Adipocyte (in vitro differentiated cells): ENCODE results near the gene FBXO31.
A peak's percentile ranks its signal among the peaks of the same experiment; 100 is the strongest.

ENCODE experiments used
- DNase-seq: peaks from one replicate; pipeline ENCODE4 v3.0.0-alpha.2; 2015; ENCODE audit warnings: low read depth
- H3K27me3 ChIP-seq: replicated peaks from 2 replicates; pipeline ENCODE4 v1.7.0; 2013; ENCODE audit warnings: mild to moderate bottlenecking, low read length, moderate library complexity; ENCODE audit not compliant: control insufficient read depth, insufficient read depth
- H3K36me3 ChIP-seq: 2 replicates; pipeline ENCODE4 v1.7.0; 2013; ENCODE audit warnings: low read length, mild to moderate bottlenecking, moderate library complexity; ENCODE audit not compliant: control insufficient read depth, insufficient read depth, severe bottlenecking
- H3K4me1 ChIP-seq: 2 replicates; pipeline ENCODE4 v1.7.0; 2013; ENCODE audit warnings: mild to moderate bottlenecking, low read length, moderate library complexity; ENCODE audit not compliant: control insufficient read depth, insufficient read depth
- H3K4me3 ChIP-seq: 2 replicates; pipeline ENCODE4 v1.7.0; 2013; ENCODE audit warnings: mild to moderate bottlenecking, low read length, moderate library complexity
- H3K9ac ChIP-seq: 2 replicates; pipeline ENCODE4 v1.7.0; 2013; ENCODE audit warnings: mild to moderate bottlenecking, low read length, moderate library complexity
- H3K9me3 ChIP-seq: 2 replicates; pipeline ENCODE4 v1.7.0; 2013; ENCODE audit warnings: mild to moderate bottlenecking, low read length, moderate library complexity; ENCODE audit not compliant: control insufficient read depth

FBXO31 gene

DNA sequence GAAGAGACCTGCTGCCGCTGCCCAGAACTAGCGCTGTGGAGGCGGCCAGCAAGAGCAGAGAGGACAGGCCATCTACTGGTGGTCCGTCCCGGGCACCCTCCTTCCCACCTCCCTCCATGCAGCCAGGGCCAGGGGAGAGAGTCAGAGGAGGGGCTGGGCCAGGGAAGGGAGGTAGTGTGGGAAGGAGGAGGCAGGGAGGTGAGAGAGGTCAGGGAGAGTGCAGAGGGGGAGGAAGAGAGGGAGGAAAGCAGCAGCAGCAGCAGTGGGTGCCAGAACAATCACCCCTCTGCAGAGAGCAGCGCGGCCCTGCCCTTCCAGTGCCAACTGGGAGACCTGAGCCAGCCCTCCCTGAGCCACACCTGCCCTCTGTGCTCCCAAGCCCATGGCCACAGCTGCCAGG, 73.0 kb downstream of the FBXO31 start:
- Histone ChIP-seq H3K9ac (no peak overlapping the region), H3K27me3 (no peaks in the 10 kb centered on the region), H3K9me3 (peaks cover 8% of the 10 kb centered on the region), H3K4me3 (no peak overlapping the region), H3K4me1 (no peaks in the 10 kb centered on the region), H3K36me3 (no peaks in the 10 kb centered on the region)
- no peak for DNase-seq

DNA sequence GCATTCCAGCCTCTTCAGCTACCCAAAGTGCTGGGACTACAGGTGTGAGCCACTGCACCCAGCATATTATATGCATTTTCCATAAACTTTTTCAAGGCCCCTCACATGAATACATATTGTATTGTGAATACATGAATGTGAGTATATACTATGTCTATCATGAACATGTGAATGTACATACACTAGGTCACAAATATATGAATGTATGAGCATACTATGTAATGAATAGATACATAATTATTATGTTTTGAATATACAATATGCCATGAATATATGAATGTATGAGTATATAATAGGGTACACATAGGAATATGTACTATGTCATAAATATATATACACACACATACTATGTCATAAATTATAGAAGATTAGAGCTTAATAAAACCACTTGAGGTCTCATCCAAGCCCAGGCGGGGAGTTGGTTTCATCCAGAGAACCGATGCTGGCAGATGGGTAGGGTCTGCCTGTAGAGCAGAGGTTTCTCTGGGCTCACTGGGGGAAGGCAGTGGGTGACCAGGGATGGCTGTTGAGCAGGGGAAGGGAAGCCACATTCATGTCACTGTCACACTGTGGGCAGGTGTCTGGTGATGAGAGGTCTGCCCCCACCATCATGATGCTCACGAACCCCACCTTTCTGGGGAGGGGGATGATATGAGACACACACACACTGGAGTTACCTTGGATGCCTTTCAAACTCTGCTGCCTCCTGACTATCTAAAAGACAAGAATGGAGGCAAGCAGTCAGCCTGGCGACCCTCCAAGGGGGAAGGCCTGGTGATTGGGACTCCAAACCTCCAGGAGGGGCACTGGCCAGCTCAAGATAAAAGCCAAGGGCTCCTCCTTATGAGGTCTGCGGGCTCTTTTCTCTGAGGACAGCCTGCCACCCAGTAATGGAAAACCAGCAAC, 73.7 kb downstream of the FBXO31 start:
- H3K4me3 ChIP-seq: no peak overlapping the region
- no peaks in the 10 kb centered on the region for H3K27me3 ChIP-seq
- H3K9ac ChIP-seq: no peak overlapping the region
- H3K9me3 ChIP-seq: peaks cover 8% of the 10 kb centered on the region
- H3K4me1 ChIP-seq: no peaks in the 10 kb centered on the region
- H3K36me3 ChIP-seq: no peaks in the 10 kb centered on the region
- no peak for DNase-seq

DNA sequence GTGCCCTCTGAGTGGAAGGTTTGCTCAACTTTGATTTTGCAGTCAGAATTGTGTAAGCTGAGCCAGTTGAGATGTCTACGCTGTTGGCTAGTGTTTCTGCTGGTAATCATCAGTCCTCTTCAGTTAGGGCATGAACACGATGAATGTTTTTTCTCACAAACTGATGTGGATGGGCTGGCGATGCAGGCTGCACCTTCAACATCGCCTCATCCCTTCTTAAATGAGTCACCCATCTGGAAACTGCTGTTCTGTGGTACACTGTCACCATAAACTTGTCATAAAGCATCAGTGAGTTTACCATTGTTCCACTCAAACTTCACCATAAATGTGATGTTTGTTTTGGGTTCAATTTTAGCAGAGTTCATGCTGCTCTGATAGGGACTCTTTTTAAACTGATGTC, 74.8 kb downstream of the FBXO31 start:
- Histone ChIP-seq H3K27me3 (no peaks in the 10 kb centered on the region), H3K9ac (no peak overlapping the region), H3K36me3 (no peaks in the 10 kb centered on the region), H3K4me1 (no peaks in the 10 kb centered on the region), H3K4me3 (no peak overlapping the region), H3K9me3 (peaks cover 8% of the 10 kb centered on the region)
- no peak for DNase-seq

DNA sequence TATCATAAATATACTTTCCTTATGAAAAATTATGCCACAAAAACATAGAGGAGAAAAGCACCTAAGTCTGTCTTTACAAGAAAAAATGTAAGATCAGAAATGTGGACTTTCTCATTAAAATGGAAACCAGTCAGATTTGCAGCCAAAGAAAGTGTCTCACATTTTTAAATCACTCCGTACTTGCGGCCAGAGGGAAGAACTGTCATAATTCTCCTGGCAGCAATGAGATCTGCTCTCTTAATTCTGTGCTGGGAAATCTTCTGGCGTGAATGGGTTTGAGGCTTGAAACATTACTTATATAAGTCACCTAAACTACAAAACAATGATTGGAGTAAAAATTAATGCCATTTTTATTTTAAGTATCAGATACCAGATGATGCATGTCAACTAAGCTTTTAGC, 77.1 kb downstream of the FBXO31 start:
- Histone ChIP-seq H3K9me3 (peaks cover 8% of the 10 kb centered on the region), H3K4me1 (no peaks in the 10 kb centered on the region), H3K4me3 (no peak overlapping the region), H3K36me3 (peaks cover 5% of the 10 kb centered on the region), H3K9ac (no peak overlapping the region), H3K27me3 (no peaks in the 10 kb centered on the region)
- no peak for DNase-seq

DNA sequence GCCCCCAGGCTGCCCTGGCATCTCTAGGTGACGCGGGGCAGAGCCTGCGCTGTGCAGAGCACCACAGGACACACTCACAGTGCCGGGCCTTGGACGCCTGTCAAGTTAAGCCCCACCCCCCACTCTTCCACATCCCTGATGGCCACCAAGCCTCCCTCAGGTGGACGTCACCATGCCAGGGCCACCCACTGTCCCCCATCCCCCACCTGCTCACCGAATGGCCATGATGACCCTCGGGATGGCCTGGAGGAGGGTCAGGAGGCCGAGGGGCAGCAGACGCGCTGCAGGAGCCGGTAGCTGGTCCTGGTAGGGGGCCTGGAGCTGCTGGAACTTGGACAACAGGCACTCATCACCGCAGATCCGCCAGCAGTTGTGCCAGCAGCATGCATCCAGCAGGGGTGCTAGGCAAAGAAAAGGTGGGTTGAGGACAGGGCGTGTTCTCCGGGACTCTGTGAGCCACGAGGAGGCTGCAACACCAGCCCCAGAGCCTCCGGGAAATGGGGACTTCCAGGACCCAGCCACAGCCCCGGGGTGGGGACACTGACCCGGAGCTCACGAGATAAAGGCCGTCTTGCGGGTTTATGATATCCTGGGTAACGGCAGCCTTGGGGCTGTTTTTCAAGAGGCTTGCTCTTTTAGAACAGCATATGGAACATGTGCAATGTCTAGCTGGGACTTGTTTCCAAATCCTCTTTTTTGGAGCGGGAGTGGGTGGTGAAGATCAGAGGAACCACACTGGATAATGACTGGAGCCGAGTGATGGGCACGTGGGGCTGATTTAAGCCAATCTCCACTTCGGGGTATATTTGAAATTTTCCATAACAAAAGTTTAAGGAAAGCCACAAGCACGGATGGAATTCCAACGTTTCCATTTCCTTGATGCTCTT, 77.8 kb downstream of the FBXO31 start:
- peak; percentile 71 for DNase-seq
- peaks cover 5% of the 10 kb centered on the region for H3K36me3 ChIP-seq
- no peaks in the 10 kb centered on the region for H3K27me3 ChIP-seq
- no peak overlapping the region for H3K4me3 ChIP-seq
- no peaks in the 10 kb centered on the region for H3K4me1 ChIP-seq
- H3K9me3 ChIP-seq: peaks cover 8% of the 10 kb centered on the region
- no peak overlapping the region for H3K9ac ChIP-seq

DNA sequence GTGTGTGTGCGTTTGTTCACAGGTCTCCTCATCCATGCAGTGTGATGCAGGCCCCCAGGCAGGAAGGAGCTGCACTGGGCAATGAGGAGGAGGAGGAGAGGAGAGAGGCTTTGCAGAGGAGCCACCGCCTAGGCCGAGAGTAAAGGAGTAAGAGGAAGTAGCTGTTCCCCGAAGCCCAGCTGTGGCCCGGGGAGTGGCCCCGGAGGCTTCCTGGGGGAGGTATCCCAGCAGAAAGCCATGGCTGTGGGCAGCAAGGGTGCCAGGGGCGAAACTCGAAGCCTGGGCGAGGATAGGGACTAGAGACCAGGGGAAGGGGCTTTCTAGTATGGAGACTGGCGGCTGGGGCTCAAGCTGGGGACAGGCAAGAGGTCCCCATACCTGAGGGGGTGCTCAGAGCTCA, 78.6 kb downstream of the FBXO31 start:
- Histone ChIP-seq H3K4me1 (no peaks in the 10 kb centered on the region), H3K4me3 (no peak overlapping the region), H3K27me3 (no peaks in the 10 kb centered on the region), H3K9me3 (peaks cover 8% of the 10 kb centered on the region), H3K9ac (no peak overlapping the region), H3K36me3 (peaks cover 5% of the 10 kb centered on the region)
- no peak for DNase-seq

DNA sequence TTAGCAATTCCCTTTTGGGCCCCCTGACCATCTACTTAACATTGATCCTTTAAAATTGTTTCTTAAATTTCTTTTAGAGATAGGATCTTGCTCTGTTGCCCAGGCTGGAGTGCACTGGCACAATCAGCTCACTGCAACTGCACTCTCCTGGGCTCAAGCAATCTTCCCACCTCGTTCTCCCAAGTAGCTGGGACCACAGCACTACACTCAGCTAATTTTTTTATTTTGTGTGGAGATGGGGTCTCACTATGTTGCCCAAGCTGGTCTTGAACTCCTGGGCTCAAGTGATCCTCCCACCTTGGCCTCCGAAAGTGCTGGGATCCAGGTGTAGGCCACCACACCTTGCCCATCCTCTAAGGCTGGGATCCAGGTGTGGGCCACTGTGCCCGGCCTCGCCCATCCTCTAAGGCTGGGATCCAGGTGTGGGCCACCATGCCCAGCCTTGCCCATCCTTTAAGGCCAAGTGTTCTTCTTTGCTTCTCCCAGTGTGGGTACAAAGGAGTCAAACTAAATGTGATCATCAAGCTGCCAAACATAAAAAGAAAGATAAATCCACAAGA, 79.5 kb downstream of the FBXO31 start:
- Histone ChIP-seq H3K27me3 (no peaks in the 10 kb centered on the region), H3K9me3 (peaks cover 8% of the 10 kb centered on the region), H3K36me3 (peaks cover 11% of the 10 kb centered on the region), H3K9ac (no peak overlapping the region), H3K4me3 (no peak overlapping the region), H3K4me1 (no peaks in the 10 kb centered on the region)
- no peak for DNase-seq

DNA sequence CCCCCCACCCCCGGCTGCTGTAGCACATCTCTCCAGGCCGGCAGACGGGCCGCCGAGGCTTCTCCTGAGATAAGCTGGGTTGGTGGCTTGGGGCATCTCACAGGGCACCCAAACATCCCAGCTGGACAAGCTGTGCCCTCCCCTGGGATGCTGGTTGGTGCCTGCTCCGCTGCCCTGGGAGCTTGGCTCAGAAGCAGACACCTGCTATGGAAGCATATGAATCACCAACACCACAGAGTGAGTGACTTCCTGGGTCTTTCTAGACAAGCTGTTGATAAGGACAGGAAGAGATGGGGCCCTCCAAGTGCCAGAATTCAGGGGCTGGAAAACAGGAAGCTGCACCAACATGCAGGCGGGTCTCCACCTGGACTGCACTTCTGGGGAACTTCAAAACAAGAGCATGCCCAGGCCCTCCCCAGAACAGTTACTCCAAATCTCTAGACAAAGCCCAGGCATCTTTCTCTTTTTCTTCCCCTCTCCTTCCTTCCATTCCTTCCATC, 80.1 kb downstream of the FBXO31 start:
- H3K4me3 ChIP-seq: no peak overlapping the region
- no peaks in the 10 kb centered on the region for H3K27me3 ChIP-seq
- H3K9me3 ChIP-seq: peaks cover 5% of the 10 kb centered on the region
- no peaks in the 10 kb centered on the region for H3K4me1 ChIP-seq
- peaks cover 11% of the 10 kb centered on the region for H3K36me3 ChIP-seq
- DNase-seq: no peak
- no peak overlapping the region for H3K9ac ChIP-seq

DNA sequence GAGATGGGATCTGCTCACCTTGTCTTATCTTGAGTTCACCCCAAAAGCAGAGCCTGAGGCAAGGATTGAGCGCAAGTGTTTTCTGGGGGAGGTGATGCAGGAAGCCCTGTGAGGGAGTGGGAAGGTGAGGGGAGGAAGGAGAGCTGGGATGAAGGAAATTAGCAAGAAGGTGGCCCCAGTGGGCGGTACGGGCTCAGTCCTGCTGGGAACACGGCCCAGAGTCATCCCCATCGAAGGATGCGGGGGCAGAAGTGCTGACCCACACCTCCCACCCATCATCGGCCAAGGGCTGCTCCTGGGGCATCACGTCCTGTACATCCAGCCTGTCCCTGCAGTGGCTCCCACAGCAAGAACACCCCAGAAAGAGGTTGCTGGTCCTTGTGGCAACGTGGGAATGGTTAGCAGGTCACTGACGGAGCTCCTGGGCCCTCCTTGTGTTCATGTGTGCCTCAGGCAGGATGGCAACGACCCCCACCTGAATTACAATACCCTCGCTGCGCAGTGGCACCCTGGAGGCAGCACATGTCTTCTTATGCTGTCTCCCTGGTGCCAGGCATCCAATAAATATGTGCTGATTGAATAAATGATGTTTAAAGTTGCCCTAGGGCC, 84.6 kb downstream of the FBXO31 start:
- no peak overlapping the region for H3K4me3 ChIP-seq
- H3K9ac ChIP-seq: no peak overlapping the region
- DNase-seq: no peak
- H3K27me3 ChIP-seq: no peaks in the 10 kb centered on the region
- no peaks in the 10 kb centered on the region for H3K4me1 ChIP-seq
- no peaks in the 10 kb centered on the region for H3K9me3 ChIP-seq
- peaks cover 11% of the 10 kb centered on the region for H3K36me3 ChIP-seq

DNA sequence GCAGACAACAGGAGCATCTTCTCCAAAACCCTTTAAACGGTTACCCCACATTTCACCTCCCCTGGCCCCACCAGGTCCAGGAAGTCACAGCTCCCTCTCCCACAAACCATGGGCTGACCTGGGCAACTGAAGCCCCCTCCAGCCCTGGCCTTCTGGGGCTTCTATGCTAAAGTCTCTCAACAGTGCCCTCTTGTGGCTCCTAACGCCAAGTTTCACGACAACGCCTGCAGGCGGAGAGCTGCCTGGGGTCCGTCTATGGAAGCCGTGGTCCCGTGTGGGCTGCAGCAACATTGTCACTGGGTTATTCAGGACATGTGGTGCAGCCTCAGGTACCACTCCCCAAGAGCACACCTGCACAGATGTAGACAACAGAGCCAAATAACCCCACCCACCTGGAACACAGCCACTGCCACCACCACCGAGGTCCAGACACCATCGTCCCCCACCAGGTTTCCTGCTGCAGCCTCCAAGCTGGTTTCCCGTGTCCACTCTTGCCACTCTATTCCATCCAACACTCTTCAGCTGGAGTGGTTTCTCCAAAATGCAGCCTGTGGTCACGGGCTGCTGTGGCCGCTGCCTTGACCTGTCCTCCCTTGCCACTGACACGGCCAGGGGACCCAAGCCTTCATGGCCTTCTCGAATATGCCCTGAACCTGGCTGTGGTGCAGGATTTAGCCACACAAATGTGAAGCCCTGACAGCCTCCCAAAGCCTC, 85.5 kb downstream of the FBXO31 start:
- Histone ChIP-seq H3K4me3 (no peak overlapping the region), H3K27me3 (no peaks in the 10 kb centered on the region)
- peak; percentile 61 for DNase-seq

More for the DNA sequence above, 85.5 kb downstream of the FBXO31 start:
- H3K9ac ChIP-seq: no peak overlapping the region
- no peaks in the 10 kb centered on the region for H3K4me1 ChIP-seq
- no peaks in the 10 kb centered on the region for H3K9me3 ChIP-seq
- H3K36me3 ChIP-seq: peaks cover 11% of the 10 kb centered on the region
